ENCODE data around the gene XRCC4. TPM values are rescaled to one million over a fixed set of nuclear protein-coding genes. Genes with fewer than 3 reads are reported as not detected.

The XRCC4 gene
- total RNA-seq, 1 experiment from 2014 or later = 10.8 TPM

- H3K79me1 ChIP-seq (ENCODE audit: insufficient read depth, low read depth, low read length, poor library complexity, severe bottlenecking) = no peaks in the 10 kb centered on the region
- H2AFZ ChIP-seq (ENCODE audit: low read length) = no peak overlapping the region
- H3K9me3 ChIP-seq (ENCODE audit: control insufficient read depth, low read depth, low read length) = no peaks in the 10 kb centered on the region
- TF ChIP-seq CTCF (conservative IDR thresholded peaks at IDR 0.05) = no peak
- no peak overlapping the region for H3K9ac ChIP-seq (ENCODE audit: extremely low read depth, insufficient read length, low read length)
- H3K4me1 ChIP-seq (ENCODE audit: insufficient read depth, low read length) = peaks cover 3% of the 10 kb centered on the region; the same call in 1 of the 2 replicates
- Mint-ChIP-seq H3K4me3 (no peak overlapping the region), H3K27me3 (ENCODE audit: low read depth) (no peaks in the 10 kb centered on the region), H3K9me3 (no peaks in the 10 kb centered on the region), H3K27ac (no peak overlapping the region), H3K36me3 (ENCODE audit: insufficient read depth in 1 of 3, low read depth in 3 of 3) (no peaks in the 10 kb centered on the region), H3K4me1 (peaks cover 8 to 9% of the 10 kb centered on the region in 2 experiments)
- H3K23me2 ChIP-seq (ENCODE audit: insufficient read length, low read depth, low read length, poor library complexity, severe bottlenecking) = no peaks in the 10 kb centered on the region
- H3K23ac ChIP-seq (ENCODE audit: insufficient read length, low read depth, low read length) = no peak overlapping the region
- H3K27ac ChIP-seq (ENCODE audit: insufficient read length, low read depth, low read length) = no peak overlapping the region
- no peak overlapping the region for H4K91ac ChIP-seq (ENCODE audit: insufficient read length, low read depth, low read length)
- no peak overlapping the region for H3K4ac ChIP-seq (ENCODE audit: low read depth, low read length)
- H3K56ac ChIP-seq (ENCODE audit: insufficient read length, low read depth, low read length) = no peak overlapping the region
- no peak for DNase-seq
- no peak overlapping the region for H3K14ac ChIP-seq (ENCODE audit: insufficient read depth, low read length)
- H2BK5ac ChIP-seq (ENCODE audit: insufficient read length, low read length) = no peak overlapping the region
- H3T11ph ChIP-seq (ENCODE audit: low read length) = no peak overlapping the region
- H2AK5ac ChIP-seq (ENCODE audit: insufficient read length, low read length) = no peak overlapping the region
- no peak overlapping the region for H2BK12ac ChIP-seq (ENCODE audit: insufficient read length, low read depth, low read length)
- no peaks in the 10 kb centered on the region for H4K20me1 ChIP-seq (ENCODE audit: control insufficient read depth, insufficient read depth, insufficient read length)
- H3K18ac ChIP-seq (ENCODE audit: insufficient read length, low read depth, low read length) = no peak overlapping the region
- H3K79me2 ChIP-seq (ENCODE audit: insufficient read depth, low read length) = no peaks in the 10 kb centered on the region
- no peak overlapping the region for H2BK15ac ChIP-seq (ENCODE audit: low read depth, low read length)
- no peak overlapping the region for H2BK120ac ChIP-seq (ENCODE audit: low read depth, low read length, poor library complexity, severe bottlenecking)
- H2BK20ac ChIP-seq (ENCODE audit: low read depth, low read length, poor library complexity, severe bottlenecking) = no peak overlapping the region
- no peak overlapping the region for H3K4me2 ChIP-seq (ENCODE audit: insufficient read depth, insufficient read length, low read length)
- no peaks in the 10 kb centered on the region for H3K27me3 ChIP-seq (ENCODE audit: insufficient read depth, low read length)
- H4K8ac ChIP-seq (replicated peaks; ENCODE audit: insufficient read length, low read depth, low read length) = no peak overlapping the region
- H4K5ac ChIP-seq (ENCODE audit: insufficient read length, low read depth, low read length) = no peak overlapping the region
Observed at GRCh38 chr5:83104021-83104420, 26.7 kb downstream of the XRCC4 start.
